ENCODE data around the gene CHD6. TPM values are rescaled to one million over a fixed set of nuclear protein-coding genes. Genes with fewer than 3 reads are reported as not detected.

CHD6 gene
- total RNA-seq (ENCODE audit: low replicate concordance) = 14.6 and 22.9 TPM in 2 replicates

GRCh38 chr20:41617902-41618806, at the start of gene CHD6:
Gene CHD6 (minus strand): TSS chr20:41618377. CDS start chr20:41551337, 67,040 bp downstream.

GRCh38 chr20:41366546-41367392, 251.4 kb downstream of the CHD6 start, which contains the start of gene EMILIN3:
Gene EMILIN3 (minus strand): TSS chr20:41366818. CDS start chr20:41366634, 184 bp downstream.

